COLO829 (cell line): ENCODE measurements around the gene TAGLN2.
"Not testable (repeated sequence)": the region's sequence is repeated elsewhere in the genome, so short reads cannot be mapped to it uniquely, and the experiment has no call there.

Source experiments
- DNase-seq: peaks from one replicate; pipeline ENCODE4 v3.0.0; 2012; ENCODE audit warnings: low spot score

TAGLN2 gene

GRCh38 chr1:159899634-159900033 lies 25.7 kb downstream of the TAGLN2 start:
- not testable (repeated sequence) for DNase-seq

GRCh38 chr1:159898527-159898926 lies 26.8 kb downstream of the TAGLN2 start:
- no peak for DNase-seq

- no peak for DNase-seq
Measured at GRCh38 chr1:159897962-159898361, 27.3 kb downstream of the TAGLN2 start.

GRCh38 chr1:159896546-159896930 lies 28.8 kb downstream of the TAGLN2 start:
- no peak for DNase-seq

GRCh38 chr1:159895836-159896545 lies 29.3 kb downstream of the TAGLN2 start:
- no peak for DNase-seq

- DNase-seq = no peak
Measured at GRCh38 chr1:159895286-159895685, 30.0 kb downstream of the TAGLN2 start.

GRCh38 chr1:159892944-159893343 lies 32.4 kb downstream of the TAGLN2 start:
- DNase-seq = no peak

- peak; percentile 90 for DNase-seq
Measured at GRCh38 chr1:159891275-159892157, 33.8 kb downstream of the TAGLN2 start.

- no peak for DNase-seq
Measured at GRCh38 chr1:159890390-159890789, 34.9 kb downstream of the TAGLN2 start.

- peak; percentile 93 for DNase-seq
Measured at GRCh38 chr1:159889821-159890252, 35.5 kb downstream of the TAGLN2 start.

- no peak for DNase-seq
Measured at GRCh38 chr1:159889202-159889601, 36.1 kb downstream of the TAGLN2 start.

GRCh38 chr1:159884296-159884695 lies 41.0 kb downstream of the TAGLN2 start:
- DNase-seq = no peak

- no peak for DNase-seq
Measured at GRCh38 chr1:159883134-159883533, 42.2 kb downstream of the TAGLN2 start.

GRCh38 chr1:159882527-159882862 lies 42.8 kb downstream of the TAGLN2 start:
- no peak for DNase-seq

GRCh38 chr1:159881622-159882526 lies 43.4 kb downstream of the TAGLN2 start:
- peak; percentile 89 for DNase-seq

- no peak for DNase-seq
Measured at GRCh38 chr1:159880430-159880829, 44.9 kb downstream of the TAGLN2 start.

- no peak for DNase-seq
Measured at GRCh38 chr1:159879977-159880376, 45.3 kb downstream of the TAGLN2 start.

- DNase-seq = no peak
Measured at GRCh38 chr1:159879136-159879535, 46.2 kb downstream of the TAGLN2 start.

GRCh38 chr1:159877695-159878444 lies 47.4 kb downstream of the TAGLN2 start:
- no peak for DNase-seq

GRCh38 chr1:159873530-159874143 lies 51.7 kb downstream of the TAGLN2 start:
- DNase-seq = no peak

- no peak for DNase-seq
Measured at GRCh38 chr1:159872891-159873290, 52.4 kb downstream of the TAGLN2 start.
